ENCODE measurements around the gene PRPS1L1.

DNA sequence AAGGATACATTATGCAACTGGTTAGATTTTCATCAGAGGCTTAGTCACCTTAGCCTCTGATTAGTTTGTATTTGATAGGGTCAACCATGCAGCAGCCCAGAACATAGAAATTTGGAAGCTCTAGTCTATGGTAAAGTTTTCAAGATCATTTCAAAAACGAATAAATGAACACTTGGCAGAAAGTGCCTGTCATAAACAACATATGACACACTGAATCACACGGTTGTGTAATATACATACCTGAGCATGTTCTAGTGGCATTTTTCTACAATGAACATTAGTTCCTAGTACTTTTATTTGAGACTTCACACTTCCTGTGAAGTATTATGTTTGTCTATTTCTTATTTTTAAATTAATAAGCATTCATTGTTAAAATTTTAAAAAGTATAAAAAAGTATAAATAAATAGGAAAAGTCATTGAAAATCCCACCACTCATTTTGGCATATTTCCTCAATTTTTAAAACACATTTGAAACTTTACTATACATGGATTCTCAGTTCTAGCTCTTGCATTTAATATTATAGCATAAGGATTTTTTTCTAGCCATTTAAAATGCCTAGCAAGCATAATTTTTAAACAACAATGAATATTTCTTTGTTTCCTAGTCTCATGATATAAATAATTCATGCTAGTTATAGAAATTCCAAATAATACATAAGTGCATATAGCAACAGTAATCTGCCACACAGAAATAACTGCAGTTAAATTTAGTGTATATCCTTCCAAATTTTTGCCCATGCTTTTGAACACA, 25.7 kb upstream of the PRPS1L1 start:
- TF ChIP-seq, protein P1, sequence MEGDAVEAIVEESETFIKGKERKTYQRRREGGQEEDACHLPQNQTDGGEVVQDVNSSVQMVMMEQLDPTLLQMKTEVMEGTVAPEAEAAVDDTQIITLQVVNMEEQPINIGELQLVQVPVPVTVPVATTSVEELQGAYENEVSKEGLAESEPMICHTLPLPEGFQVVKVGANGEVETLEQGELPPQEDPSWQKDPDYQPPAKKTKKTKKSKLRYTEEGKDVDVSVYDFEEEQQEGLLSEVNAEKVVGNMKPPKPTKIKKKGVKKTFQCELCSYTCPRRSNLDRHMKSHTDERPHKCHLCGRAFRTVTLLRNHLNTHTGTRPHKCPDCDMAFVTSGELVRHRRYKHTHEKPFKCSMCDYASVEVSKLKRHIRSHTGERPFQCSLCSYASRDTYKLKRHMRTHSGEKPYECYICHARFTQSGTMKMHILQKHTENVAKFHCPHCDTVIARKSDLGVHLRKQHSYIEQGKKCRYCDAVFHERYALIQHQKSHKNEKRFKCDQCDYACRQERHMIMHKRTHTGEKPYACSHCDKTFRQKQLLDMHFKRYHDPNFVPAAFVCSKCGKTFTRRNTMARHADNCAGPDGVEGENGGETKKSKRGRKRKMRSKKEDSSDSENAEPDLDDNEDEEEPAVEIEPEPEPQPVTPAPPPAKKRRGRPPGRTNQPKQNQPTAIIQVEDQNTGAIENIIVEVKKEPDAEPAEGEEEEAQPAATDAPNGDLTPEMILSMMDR (optimal IDR thresholded peaks at IDR 0.05 in 1 of 3, IDR thresholded peaks at IDR 0.05 in 1 of 3, conservative IDR thresholded peaks at IDR 0.05 in 1 of 3; ENCODE audit: extremely low read depth in 1 of 3, insufficient read depth in 2 of 3, low read length in 3 of 3), result no peak
- TF ChIP-seq EZH2 (IDR thresholded peaks at IDR 0.05; ENCODE audit: low read length), result no peak
